Central memory CD8-positive, alpha-beta T cell (primary cell): ENCODE data around the gene LINGO1.

Experiments
- ATAC-seq: fragments of 150-1000 bp; cut with Tn5 transposase; replicated peaks from 2 replicates; pipeline ENCODE4 v1.10.0; 2022; ENCODE audit warnings: mild to moderate bottlenecking, moderate FRiP score, moderate number of reproducible peaks; ENCODE audit not compliant: poor library complexity, severe bottlenecking; ENCODE audit errors: extremely low read depth
- DNase-seq, 2 donors: peaks; one replicate each; pipeline ENCODE4 v3.0.0; 2021; ENCODE audit warnings: low spot score in 2 of 2
- H3K27ac Mint-ChIP-seq: one replicate; pipeline ENCODE4 v1.8.0; 2022; ENCODE audit warnings: low read depth, mild to moderate bottlenecking, moderate library complexity, mixed read lengths
- H3K27me3 Mint-ChIP-seq: one replicate; pipeline ENCODE4 v1.8.0; 2022; ENCODE audit warnings: mixed read lengths
- H3K36me3 Mint-ChIP-seq: one replicate; pipeline ENCODE4 v1.8.0; 2022; ENCODE audit warnings: mild to moderate bottlenecking, moderate library complexity, mixed read lengths; ENCODE audit not compliant: insufficient read depth
- H3K4me1 Mint-ChIP-seq: one replicate; pipeline ENCODE4 v1.8.0; 2022; ENCODE audit warnings: mixed read lengths
- H3K4me3 Mint-ChIP-seq: one replicate; pipeline ENCODE4 v1.8.0; 2022; ENCODE audit warnings: mild to moderate bottlenecking, moderate library complexity, mixed read lengths
- H3K9me3 Mint-ChIP-seq: one replicate; pipeline ENCODE4 v1.8.0; 2022; ENCODE audit warnings: mixed read lengths

LINGO1 gene

GRCh38 chr15:77626002-77626401 is 6.7 kb downstream of the LINGO1 start:
- H3K9me3 Mint-ChIP-seq = no peaks in the 10 kb centered on the region
- no peaks in the 10 kb centered on the region for H3K36me3 Mint-ChIP-seq
- H3K4me3 Mint-ChIP-seq = no peak overlapping the region
- no peaks in the 10 kb centered on the region for H3K4me1 Mint-ChIP-seq
- H3K27ac Mint-ChIP-seq = no peak overlapping the region
- ATAC-seq = no peak
- H3K27me3 Mint-ChIP-seq = peaks cover 18% of the 10 kb centered on the region
- no peak for DNase-seq

GRCh38 chr15:77625376-77625775 is 7.3 kb downstream of the LINGO1 start:
- no peaks in the 10 kb centered on the region for H3K36me3 Mint-ChIP-seq
- peaks cover 12% of the 10 kb centered on the region for H3K27me3 Mint-ChIP-seq
- H3K9me3 Mint-ChIP-seq = no peaks in the 10 kb centered on the region
- no peak overlapping the region for H3K4me3 Mint-ChIP-seq
- no peak for ATAC-seq
- no peaks in the 10 kb centered on the region for H3K4me1 Mint-ChIP-seq
- no peak for DNase-seq
- no peak overlapping the region for H3K27ac Mint-ChIP-seq

- H3K27ac Mint-ChIP-seq = no peak overlapping the region
- no peaks in the 10 kb centered on the region for H3K4me1 Mint-ChIP-seq
- peaks cover 7% of the 10 kb centered on the region for H3K27me3 Mint-ChIP-seq
- H3K4me3 Mint-ChIP-seq = no peak overlapping the region
- no peak for ATAC-seq
- DNase-seq = no peak
- H3K36me3 Mint-ChIP-seq = no peaks in the 10 kb centered on the region
- H3K9me3 Mint-ChIP-seq = no peaks in the 10 kb centered on the region
Measured at GRCh38 chr15:77624868-77625267, 7.8 kb downstream of the LINGO1 start.

- Mint-ChIP-seq H3K4me3 (no peak overlapping the region), H3K27ac (no peak overlapping the region), H3K36me3 (no peaks in the 10 kb centered on the region), H3K27me3 (peaks cover 5% of the 10 kb centered on the region), H3K9me3 (no peaks in the 10 kb centered on the region), H3K4me1 (no peaks in the 10 kb centered on the region)
- DNase-seq (no peak), ATAC-seq (no peak)
Measured at GRCh38 chr15:77623755-77624524, 8.8 kb downstream of the LINGO1 start.

- no peaks in the 10 kb centered on the region for H3K4me1 Mint-ChIP-seq
- no peak overlapping the region for H3K4me3 Mint-ChIP-seq
- DNase-seq (no peak), ATAC-seq (no peak)
- no peaks in the 10 kb centered on the region for H3K36me3 Mint-ChIP-seq
- no peak overlapping the region for H3K27ac Mint-ChIP-seq
- H3K9me3 Mint-ChIP-seq = no peaks in the 10 kb centered on the region
- peaks cover 12% of the 10 kb centered on the region for H3K27me3 Mint-ChIP-seq
Measured at GRCh38 chr15:77622934-77623754, 9.6 kb downstream of the LINGO1 start.

- H3K27me3 Mint-ChIP-seq = peaks cover 16% of the 10 kb centered on the region
- H3K4me3 Mint-ChIP-seq = no peak overlapping the region
- no peak overlapping the region for H3K27ac Mint-ChIP-seq
- no peaks in the 10 kb centered on the region for H3K9me3 Mint-ChIP-seq
- no peaks in the 10 kb centered on the region for H3K4me1 Mint-ChIP-seq
- no peak for ATAC-seq
- H3K36me3 Mint-ChIP-seq = no peaks in the 10 kb centered on the region
- DNase-seq = no peak
Measured at GRCh38 chr15:77622209-77622933, 10.3 kb downstream of the LINGO1 start.

GRCh38 chr15:77621847-77622208 is 10.9 kb downstream of the LINGO1 start:
- H3K27me3 Mint-ChIP-seq = peaks cover 20% of the 10 kb centered on the region
- no peaks in the 10 kb centered on the region for H3K9me3 Mint-ChIP-seq
- DNase-seq (no peak), ATAC-seq (no peak)
- no peak overlapping the region for H3K27ac Mint-ChIP-seq
- H3K36me3 Mint-ChIP-seq = no peaks in the 10 kb centered on the region
- H3K4me1 Mint-ChIP-seq = no peaks in the 10 kb centered on the region
- no peak overlapping the region for H3K4me3 Mint-ChIP-seq

- no peaks in the 10 kb centered on the region for H3K9me3 Mint-ChIP-seq
- H3K36me3 Mint-ChIP-seq = no peaks in the 10 kb centered on the region
- H3K4me1 Mint-ChIP-seq = no peaks in the 10 kb centered on the region
- H3K27ac Mint-ChIP-seq = no peak overlapping the region
- ATAC-seq (no peak), DNase-seq (no peak)
- peaks cover 26% of the 10 kb centered on the region for H3K27me3 Mint-ChIP-seq
- no peak overlapping the region for H3K4me3 Mint-ChIP-seq
Measured at GRCh38 chr15:77620960-77621647, 11.6 kb downstream of the LINGO1 start.

GRCh38 chr15:77620297-77620696 is 12.4 kb downstream of the LINGO1 start:
- Mint-ChIP-seq H3K27ac (no peak overlapping the region), H3K27me3 (peaks cover 26% of the 10 kb centered on the region), H3K36me3 (no peaks in the 10 kb centered on the region), H3K4me1 (no peaks in the 10 kb centered on the region), H3K4me3 (no peak overlapping the region), H3K9me3 (no peaks in the 10 kb centered on the region)
- no peak for ATAC-seq
- no peak for DNase-seq

GRCh38 chr15:77619883-77620282 is 12.8 kb downstream of the LINGO1 start:
- ATAC-seq (no peak), DNase-seq (no peak)
- H3K9me3 Mint-ChIP-seq = no peaks in the 10 kb centered on the region
- no peaks in the 10 kb centered on the region for H3K4me1 Mint-ChIP-seq
- no peak overlapping the region for H3K4me3 Mint-ChIP-seq
- H3K27ac Mint-ChIP-seq = no peak overlapping the region
- peaks cover 26% of the 10 kb centered on the region for H3K27me3 Mint-ChIP-seq
- H3K36me3 Mint-ChIP-seq = no peaks in the 10 kb centered on the region

- no peaks in the 10 kb centered on the region for H3K9me3 Mint-ChIP-seq
- peaks cover 26% of the 10 kb centered on the region for H3K27me3 Mint-ChIP-seq
- DNase-seq = no peak
- H3K27ac Mint-ChIP-seq = no peak overlapping the region
- no peak for ATAC-seq
- no peaks in the 10 kb centered on the region for H3K4me1 Mint-ChIP-seq
- no peak overlapping the region for H3K4me3 Mint-ChIP-seq
- H3K36me3 Mint-ChIP-seq = no peaks in the 10 kb centered on the region
Measured at GRCh38 chr15:77617476-77618230, 15.1 kb downstream of the LINGO1 start.

- no peak overlapping the region for H3K27ac Mint-ChIP-seq
Measured at GRCh38 chr15:77616072-77616471, 16.6 kb downstream of the LINGO1 start.

More at GRCh38 chr15:77616072-77616471, 16.6 kb downstream of the LINGO1 start:
- H3K27me3 Mint-ChIP-seq = peaks cover 27% of the 10 kb centered on the region
- ATAC-seq (no peak), DNase-seq (no peak)
- no peaks in the 10 kb centered on the region for H3K36me3 Mint-ChIP-seq
- no peaks in the 10 kb centered on the region for H3K9me3 Mint-ChIP-seq
- no peaks in the 10 kb centered on the region for H3K4me1 Mint-ChIP-seq
- no peak overlapping the region for H3K4me3 Mint-ChIP-seq
